Measurements from ENCODE around the gene DSC3.

DSC3 gene

DNA sequence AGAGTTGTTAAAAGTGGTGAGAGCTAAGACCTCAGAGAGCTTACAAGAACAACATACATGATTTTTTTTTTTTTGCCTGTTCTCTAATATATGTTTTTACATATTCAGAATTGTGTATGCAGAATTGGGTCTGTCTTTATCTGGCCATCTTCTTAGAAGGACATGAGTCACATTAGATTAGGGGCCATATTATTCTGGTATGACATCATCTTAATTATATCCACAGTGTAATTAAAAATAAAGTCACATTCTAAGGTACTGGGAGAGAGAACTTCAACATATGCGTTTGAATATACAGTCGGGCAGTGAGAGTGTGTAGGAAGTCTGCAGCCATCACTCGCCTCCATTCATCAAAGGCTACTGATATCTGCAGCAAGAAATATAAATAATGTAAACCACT lies 88.3 kb downstream of the DSC3 start:
- in situ Hi-C loops (cut with HindIII; ENCODE audit: low sequenced_read_pairs) = no loop called here
- TF ChIP-seq, protein P1, sequence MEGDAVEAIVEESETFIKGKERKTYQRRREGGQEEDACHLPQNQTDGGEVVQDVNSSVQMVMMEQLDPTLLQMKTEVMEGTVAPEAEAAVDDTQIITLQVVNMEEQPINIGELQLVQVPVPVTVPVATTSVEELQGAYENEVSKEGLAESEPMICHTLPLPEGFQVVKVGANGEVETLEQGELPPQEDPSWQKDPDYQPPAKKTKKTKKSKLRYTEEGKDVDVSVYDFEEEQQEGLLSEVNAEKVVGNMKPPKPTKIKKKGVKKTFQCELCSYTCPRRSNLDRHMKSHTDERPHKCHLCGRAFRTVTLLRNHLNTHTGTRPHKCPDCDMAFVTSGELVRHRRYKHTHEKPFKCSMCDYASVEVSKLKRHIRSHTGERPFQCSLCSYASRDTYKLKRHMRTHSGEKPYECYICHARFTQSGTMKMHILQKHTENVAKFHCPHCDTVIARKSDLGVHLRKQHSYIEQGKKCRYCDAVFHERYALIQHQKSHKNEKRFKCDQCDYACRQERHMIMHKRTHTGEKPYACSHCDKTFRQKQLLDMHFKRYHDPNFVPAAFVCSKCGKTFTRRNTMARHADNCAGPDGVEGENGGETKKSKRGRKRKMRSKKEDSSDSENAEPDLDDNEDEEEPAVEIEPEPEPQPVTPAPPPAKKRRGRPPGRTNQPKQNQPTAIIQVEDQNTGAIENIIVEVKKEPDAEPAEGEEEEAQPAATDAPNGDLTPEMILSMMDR (IDR thresholded peaks at IDR 0.05; ENCODE audit: low read depth, low read length, missing control alignments) = no peak
- H3K4me3 ChIP-seq (ENCODE audit: low read depth, low read length) = no peak overlapping the region
- DNase-seq (ENCODE audit: low read depth) = no peak

DNA sequence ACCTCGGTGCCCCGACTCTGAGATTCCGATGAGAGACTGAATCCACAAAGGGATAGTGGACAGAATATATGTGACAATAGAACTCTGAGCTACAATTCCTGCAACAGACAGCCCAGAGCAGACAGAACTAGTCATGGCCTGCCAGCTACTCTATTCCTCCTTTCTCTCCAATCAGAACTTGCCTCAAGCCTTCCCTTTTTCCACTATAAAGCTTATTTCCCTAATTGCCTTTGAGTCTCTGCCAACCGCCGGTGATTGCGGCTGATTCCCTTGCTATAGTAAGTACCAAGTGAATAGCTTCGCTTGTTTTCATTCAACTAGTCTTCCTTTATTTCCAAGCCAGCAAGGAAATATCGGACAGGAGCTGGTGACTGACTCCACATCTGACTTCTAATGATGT lies 96.8 kb downstream of the DSC3 start:
- no peak overlapping the region for H3K4me3 ChIP-seq (ENCODE audit: low read depth, low read length)
- DNase-seq (ENCODE audit: low read depth) = no peak
- in situ Hi-C loops (cut with HindIII; ENCODE audit: low sequenced_read_pairs) = no loop called here
- TF ChIP-seq, protein P1 (IDR thresholded peaks at IDR 0.05; ENCODE audit: low read depth, low read length, missing control alignments) = no peak

DNA sequence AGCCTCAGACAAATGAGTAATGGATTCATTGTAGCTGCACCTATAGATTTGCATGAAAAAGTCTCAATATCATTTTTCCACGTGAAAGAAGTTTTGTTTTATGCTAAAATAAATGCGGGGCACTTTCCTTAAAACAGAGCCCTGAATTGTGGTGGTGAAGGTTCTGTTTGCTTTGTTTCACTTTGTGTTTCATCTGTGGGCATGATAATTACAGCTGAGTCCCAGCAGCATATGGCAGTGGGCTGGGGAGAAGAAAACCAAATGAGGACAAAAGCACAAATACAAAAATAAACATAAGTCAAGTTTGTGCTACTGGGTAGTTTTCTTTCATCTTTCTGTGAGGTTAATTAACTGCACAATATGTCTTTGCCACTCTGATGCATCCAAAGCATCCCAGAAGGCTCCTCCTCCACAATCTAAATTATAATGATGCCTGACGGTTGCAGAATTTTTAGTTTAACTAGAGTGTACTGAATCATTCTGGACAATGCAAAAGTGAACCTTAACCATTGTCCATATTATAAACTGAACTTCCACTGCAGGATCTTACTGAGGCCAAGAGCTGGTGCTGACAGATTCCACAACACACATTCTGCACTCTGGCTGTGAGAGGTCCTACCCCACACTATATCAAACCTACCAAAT lies 97.6 kb downstream of the DSC3 start:
- TF ChIP-seq, protein P1 (IDR thresholded peaks at IDR 0.05; ENCODE audit: low read depth, low read length, missing control alignments) = no peak
- DNase-seq (ENCODE audit: low read depth) = no peak
- no peak overlapping the region for H3K4me3 ChIP-seq (ENCODE audit: low read depth, low read length)
- in situ Hi-C loops (cut with HindIII; ENCODE audit: low sequenced_read_pairs) = no loop called here

DNA sequence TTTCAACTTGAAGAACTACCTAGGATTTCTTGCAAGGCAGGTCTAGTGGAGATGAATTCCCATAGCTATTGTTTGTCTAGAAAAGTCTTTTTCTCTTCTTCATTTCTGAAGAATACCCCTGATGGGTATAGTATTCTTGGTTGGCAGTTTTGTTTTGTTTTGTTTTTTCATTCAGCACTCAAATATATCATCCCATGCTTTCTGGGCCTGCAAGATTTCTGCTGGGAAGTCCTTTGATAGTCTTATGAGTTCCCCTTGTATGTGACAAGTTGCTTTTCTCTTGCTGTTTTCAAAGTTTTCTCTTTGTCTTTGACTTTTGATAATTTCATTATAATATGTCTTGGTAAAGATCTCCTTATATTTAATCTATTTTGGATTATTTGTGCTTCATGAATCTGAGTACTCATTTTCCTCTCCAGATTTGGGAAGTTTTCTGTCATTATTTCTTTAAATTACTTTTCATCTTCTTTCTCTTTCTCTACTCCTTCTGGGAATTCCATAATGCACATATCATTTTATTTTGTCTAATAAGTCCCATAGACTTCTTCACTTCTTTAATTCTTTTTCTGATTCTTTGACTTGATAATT lies 101.5 kb downstream of the DSC3 start:
- DNase-seq (ENCODE audit: low read depth) = no peak
- H3K4me3 ChIP-seq (ENCODE audit: low read depth, low read length) = no peak overlapping the region
- TF ChIP-seq, protein P1 (IDR thresholded peaks at IDR 0.05; ENCODE audit: low read depth, low read length, missing control alignments) = no peak
- in situ Hi-C loops (cut with HindIII; ENCODE audit: low sequenced_read_pairs) = no loop called here
